Esophagus squamous epithelium (tissue), 5 donors: Measurements from ENCODE around the gene ING5. TPM values are rescaled to one million over a fixed set of nuclear protein-coding genes. Genes with fewer than 3 reads are reported as not detected.
A peak's percentile ranks its signal among the peaks of the same experiment; 100 is the strongest.

Source experiments
- DNase-seq: peaks from one replicate; lab custom pipeline; 2025; lab: John Stamatoyannopoulos, UW
- H3K27ac ChIP-seq, 4 donors: fragments of 200-600 bp; sonication (generic); one replicate each; pipeline ENCODE4 v1.5.1; 2016 to 2019; ENCODE audit warnings: mild to moderate bottlenecking in 1 of 4
- H3K27me3 ChIP-seq, 4 donors: fragments of 200-600 bp; sonication (generic); 1 replicate in 3 of 4; 2 replicates in 1 of 4; pipeline versions ENCODE4 v1.5.1 to v1.6.0; 2017 to 2021; ENCODE audit warnings: antibody characterized with exemption in 1 of 4
- H3K36me3 ChIP-seq, 3 donors: fragments of 200-600 bp; sonication (generic); one replicate each; pipeline ENCODE4 v1.5.1; 2016 to 2019
- H3K4me1 ChIP-seq, 3 donors: fragments of 200-600 bp; sonication (generic); one replicate each; pipeline ENCODE4 v1.5.1; 2017 to 2019
- H3K4me3 ChIP-seq, 4 donors: fragments of 200-600 bp; sonication (generic); 1 replicate in 3 of 4; 2 replicates in 1 of 4; pipeline ENCODE4 v1.5.1; 2016 to 2019; ENCODE audit warnings: mild to moderate bottlenecking in 2 of 4, moderate library complexity in 1 of 4
- H3K9me3 ChIP-seq, 3 donors: fragments of 200-600 bp; sonication (generic); one replicate each; pipeline ENCODE4 v1.5.1; 2016 to 2019
- CTCF ChIP-seq, 6 experiments: fragments of 450-650 bp in 4 of 6; fragments of 200-600 bp in 2 of 6; sonication (generic) in 2 of 6; IDR thresholded peaks; one replicate each; pipeline ENCODE4 v1.5.1; 2016 to 2019; ENCODE audit warnings: antibody characterized with exemption in 6 of 6, mild to moderate bottlenecking in 4 of 6, moderate library complexity in 4 of 6
- POLR2A ChIP-seq, 4 donors: fragments of 450-650 bp; IDR thresholded peaks; one replicate each; pipeline ENCODE4 v1.6.1; 2017; ENCODE audit warnings: antibody characterized with exemption in 4 of 4, mild to moderate bottlenecking in 4 of 4, moderate library complexity in 3 of 4
- WGBS, 2 donors: methylation state at CpG; one replicate each; pipeline ENCODE4 v1.1.5; 2018; 5-methylcytosine and 5-hydroxymethylcytosine counted together
- intact Hi-C: fragments of 100-400 bp; cut with DNase I; formaldehyde crosslinking; loops from one replicate; pipeline ENCODE4 v1.15.0; 2022
- total RNA-seq, 4 donors: library from RNA; depleted of rRNA; stranded (reverse); fragments of >200 nt; gene quantifications; one replicate each; pipeline ENCODE4 v1.1.0, GENCODE V29; 2016
- donor health status: DM: yes; HTN: yes; CAD: no.

The ING5 gene
- 10 to 100 TPM; 10.4 to 39.3 (median 18.8) TPM for total RNA-seq

- intact Hi-C loops = no loop called here
Measured at GRCh38 chr2:241701399-241702154, at the start of gene ING5. ING5 (plus strand) TSS chr2:241702039; CDS start chr2:241702066, 27 bp downstream.

GRCh38 chr2:241652142-241652541, 49.7 kb upstream of the ING5 start:
- Histone ChIP-seq H3K9me3 (no peaks in the 10 kb centered on the region), H3K4me1 (peaks cover 0 to 21% (median 0%) of the 10 kb centered on the region in 3 donors), H3K36me3 (peaks cover 17 to 72% (median 36%) of the 10 kb centered on the region in 3 donors), H3K4me3 (no peak overlapping the region), H3K27me3 (no peaks in the 10 kb centered on the region), H3K27ac (no peak overlapping the region)
- TF ChIP-seq POLR2A (IDR thresholded peaks at IDR 0.05) = no peak
- TF ChIP-seq CTCF (IDR thresholded peaks at IDR 0.05) = no peak
- intact Hi-C loops = no loop called here
- DNase-seq = no peak
- 95% methylated on average over 6 to 9 of the region's 9 CpGs for WGBS, 2 donors

More at GRCh38 chr2:241701399-241702154, at the start of gene ING5:
- Histone ChIP-seq H3K27ac (peak within 1 kb of the TSS; percentile 91 to 99 (median 96)), H3K27me3 (no peaks in the 10 kb centered on the region), H3K36me3 (peaks cover 0 to 26% (median 7%) of the 10 kb centered on the region in 3 donors), H3K4me3 (peak within 1 kb of the TSS; percentile 76 to 98 (median 94)), H3K9me3 (no peaks in the 10 kb centered on the region), H3K4me1 (peaks cover 11 to 32% (median 17%) of the 10 kb centered on the region in 3 donors)
- TF ChIP-seq CTCF (IDR thresholded peaks at IDR 0.05) = peak in 1 of 6 experiments; percentile 51
- TF ChIP-seq POLR2A (IDR thresholded peaks at IDR 0.05) = peak in 2 of 4 donors; percentile 86 to 87
- no CpG with 5 or more reads among the region's 96 CpGs for WGBS, 2 donors
- peak; percentile 71 for DNase-seq

GRCh38 chr2:241652722-241653121, 49.1 kb upstream of the ING5 start:
- intact Hi-C loops = no loop called here
- WGBS, 2 donors = 89 to 90% methylated on average over 5 to 6 of the region's 9 CpGs
- Histone ChIP-seq H3K27ac (no peak overlapping the region), H3K36me3 (peaks cover 17 to 78% (median 36%) of the 10 kb centered on the region in 3 donors), H3K27me3 (no peaks in the 10 kb centered on the region), H3K9me3 (no peaks in the 10 kb centered on the region), H3K4me3 (no peak overlapping the region), H3K4me1 (peaks cover 0 to 20% (median 0%) of the 10 kb centered on the region in 3 donors)
- no peak for TF ChIP-seq POLR2A (IDR thresholded peaks at IDR 0.05)
- TF ChIP-seq CTCF (IDR thresholded peaks at IDR 0.05) = no peak
- no peak for DNase-seq

- TF ChIP-seq POLR2A (IDR thresholded peaks at IDR 0.05) (no peak), CTCF (IDR thresholded peaks at IDR 0.05) (no peak)
- intact Hi-C loops = no loop called here
- no peak for DNase-seq
- no peaks in the 10 kb centered on the region for H3K9me3 ChIP-seq
- no peak overlapping the region for H3K27ac ChIP-seq
- peaks cover 0 to 15% (median 0%) of the 10 kb centered on the region in 3 donors for H3K4me1 ChIP-seq
- H3K27me3 ChIP-seq = no peaks in the 10 kb centered on the region
- no peak overlapping the region for H3K4me3 ChIP-seq
- WGBS, 2 donors = 86 to 95% methylated on average over 7 to 12 of the region's 13 CpGs
- peaks cover 17 to 84% (median 36%) of the 10 kb centered on the region in 3 donors for H3K36me3 ChIP-seq
Measured at GRCh38 chr2:241653210-241653750, 48.6 kb upstream of the ING5 start.

- whole genome bisulfite sequencing, 2 donors = 85 to 89% methylated on average over 9 to 11 of the region's 12 CpGs
- no peak for DNase-seq
- no peaks in the 10 kb centered on the region for H3K9me3 ChIP-seq
- no peak overlapping the region for H3K4me3 ChIP-seq
- H3K36me3 ChIP-seq = peaks cover 27 to 96% (median 43%) of the 10 kb centered on the region in 3 donors
- no peaks in the 10 kb centered on the region for H3K27me3 ChIP-seq
- H3K4me1 ChIP-seq = peaks cover 0 to 10% (median 3%) of the 10 kb centered on the region in 3 donors
- H3K27ac ChIP-seq = no peak overlapping the region
- no peak for TF ChIP-seq POLR2A (IDR thresholded peaks at IDR 0.05)
- TF ChIP-seq CTCF (IDR thresholded peaks at IDR 0.05) = no peak
- intact Hi-C loops = no loop called here
Measured at GRCh38 chr2:241654551-241654950, 47.3 kb upstream of the ING5 start.
